ENCODE measurements around the gene NEK1. TPM values are rescaled to one million over a fixed set of nuclear protein-coding genes. Genes with fewer than 3 reads are reported as not detected.

The NEK1 gene
- polyA plus RNA-seq, 1 donor, result 10.2 TPM

DNA sequence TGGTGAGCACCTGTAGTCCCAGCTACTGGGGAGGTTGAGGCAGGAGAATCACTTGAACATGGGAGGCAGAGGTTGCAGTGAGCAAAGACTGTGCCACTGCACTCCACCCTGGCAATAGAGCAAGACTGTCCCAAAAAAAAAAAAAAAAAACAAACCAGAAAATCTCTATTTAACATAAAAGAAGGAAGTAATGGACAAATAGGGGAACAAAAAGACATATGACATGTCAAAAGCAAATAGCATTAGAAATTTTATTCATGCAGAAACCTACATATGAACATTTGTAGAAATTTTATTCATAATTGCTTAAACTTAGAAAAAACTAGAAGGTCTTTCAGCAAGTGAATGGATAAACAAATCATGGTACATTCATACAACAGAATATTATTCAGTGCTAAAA is 244.6 kb downstream of the NEK1 start:
- DNase-seq (ENCODE audit: low read depth), result no peak

DNA sequence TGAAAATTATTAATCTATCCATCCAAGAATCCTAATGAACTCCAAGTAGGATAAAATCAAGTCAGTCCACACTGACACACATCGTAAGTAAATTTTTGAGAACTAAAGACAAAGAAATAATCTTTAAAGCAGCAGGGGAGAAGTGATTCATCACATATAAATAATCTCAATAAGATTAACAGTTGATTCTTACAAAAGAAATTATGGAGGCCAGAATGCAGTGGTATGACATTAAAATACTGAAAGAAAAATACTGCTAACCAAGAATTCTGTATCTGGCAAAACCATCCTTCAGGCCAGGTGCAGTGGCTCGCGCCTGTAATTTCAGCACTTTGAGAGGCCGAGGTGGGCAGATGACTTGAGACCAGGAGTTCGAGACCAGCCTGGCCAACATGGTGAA is 245.6 kb downstream of the NEK1 start:
- no peak for DNase-seq (ENCODE audit: low read depth)

DNA sequence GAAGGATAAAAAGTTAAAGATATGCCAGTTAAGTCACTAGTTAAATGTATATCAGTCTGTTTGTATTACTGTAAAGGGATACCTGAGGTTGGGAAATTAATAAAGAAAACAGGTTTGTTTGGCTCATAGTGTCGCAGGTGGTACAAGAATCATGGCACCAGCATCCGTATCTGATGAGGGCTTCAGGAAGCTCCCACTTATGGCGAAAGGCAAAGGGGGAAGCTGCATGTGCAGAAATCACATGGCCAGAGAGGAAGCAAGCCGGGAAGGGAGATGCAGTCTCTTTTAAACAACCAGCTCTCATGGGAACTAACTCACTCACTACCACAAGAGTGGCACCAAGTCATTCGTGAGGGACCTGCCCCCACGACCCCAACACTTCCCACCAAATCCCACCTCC is 249.8 kb downstream of the NEK1 start:
- DNase-seq (ENCODE audit: low read depth), result no peak

- no peak for DNase-seq (ENCODE audit: low read depth)
These were observed 250.6 kb downstream of the NEK1 start for GRCh38 chr4:169361756-169362155.

DNA sequence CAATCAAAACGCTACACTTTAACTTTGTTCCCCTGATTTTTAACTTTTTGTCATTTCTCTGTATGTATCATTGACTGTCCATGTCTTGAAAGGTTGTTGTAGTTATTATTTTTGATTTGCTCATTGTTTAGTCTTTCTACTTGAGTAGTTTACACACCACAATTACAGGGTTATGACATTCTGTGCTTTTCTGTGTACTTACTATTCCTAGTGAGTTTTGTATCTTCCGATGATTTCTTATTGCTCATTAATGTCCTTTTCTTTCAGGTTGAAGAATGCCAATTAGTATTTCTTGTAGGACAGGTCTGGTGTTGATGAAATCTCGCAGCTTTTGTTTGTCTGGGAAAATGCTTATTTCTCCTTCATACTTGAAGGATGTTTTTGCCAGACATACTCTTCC is 252.4 kb downstream of the NEK1 start:
- no peak for DNase-seq (ENCODE audit: low read depth)

- no peak for DNase-seq (ENCODE audit: low read depth)
These were observed 260.0 kb downstream of the NEK1 start for GRCh38 chr4:169352360-169352759.

- DNase-seq (ENCODE audit: low read depth), result no peak
These were observed 260.5 kb downstream of the NEK1 start for GRCh38 chr4:169351872-169352271.

GRCh38 chr4:169348541-169348940 is 263.8 kb downstream of the NEK1 start:
- no peak for DNase-seq (ENCODE audit: low read depth)

GRCh38 chr4:169346840-169347239 is 265.5 kb downstream of the NEK1 start:
- no peak for DNase-seq (ENCODE audit: low read depth)

- no peak for DNase-seq (ENCODE audit: low read depth)
These were observed 267.1 kb downstream of the NEK1 start for GRCh38 chr4:169345316-169345721.

Other genes starting within 250 kb of the NEK1 start
- 26.9 TPM for gene CLCN3, start 8.0 kb upstream of the NEK1 start, polyA plus RNA-seq (ENCODE audit: insufficient read length)
- gene HPF1, start 145.4 kb upstream of the NEK1 start, polyA plus RNA-seq (ENCODE audit: insufficient read length), result 26.0 TPM

Measured in forelimb muscle (tissue), 1 donor.